ENCODE measurements around the gene CSTB. TPM values are rescaled to one million over a fixed set of nuclear protein-coding genes. Genes with fewer than 3 reads are reported as not detected.
A peak's percentile ranks its signal among the peaks of the same experiment; 100 is the strongest.

CSTB gene
- total RNA-seq, 4 donors from 2014 or later, result 17.5 to 39.9 (median 27.9) TPM

GRCh38 chr21:43786300-43786806, 10.2 kb upstream of the CSTB start:
- WGBS, result 81% methylated on average over 10 of the region's 18 CpGs
- Histone ChIP-seq H3K27ac (no peak overlapping the region), H3K9me3 (no peaks in the 10 kb centered on the region), H3K4me3 (no peak overlapping the region), H3K27me3 (no peaks in the 10 kb centered on the region), H3K4me1 (peaks cover 49% of the 10 kb centered on the region), H3K36me3 (no peaks in the 10 kb centered on the region)
- no peak for DNase-seq (ENCODE audit: low spot score in 2 of 2)
- TF ChIP-seq EP300 (IDR thresholded peaks at IDR 0.05), result no peak
- no peak for TF ChIP-seq CTCF (IDR thresholded peaks at IDR 0.05)
- TF ChIP-seq POLR2AphosphoS5 (IDR thresholded peaks at IDR 0.05), result no peak
- TF ChIP-seq POLR2A (IDR thresholded peaks at IDR 0.05), result no peak

- no peak overlapping the region for H3K4me3 ChIP-seq
- TF ChIP-seq CTCF (IDR thresholded peaks at IDR 0.05) (no peak), EP300 (IDR thresholded peaks at IDR 0.05) (no peak), POLR2A (IDR thresholded peaks at IDR 0.05) (no peak), POLR2AphosphoS5 (IDR thresholded peaks at IDR 0.05) (no peak)
- no peak overlapping the region for H3K27ac ChIP-seq
- WGBS, result 49% methylated on average over 3 of the region's 3 CpGs
- H3K9me3 ChIP-seq, result no peaks in the 10 kb centered on the region
- no peaks in the 10 kb centered on the region for H3K36me3 ChIP-seq
- no peak for DNase-seq (ENCODE audit: low spot score in 2 of 2)
- H3K27me3 ChIP-seq, result no peaks in the 10 kb centered on the region
- peaks cover 46% of the 10 kb centered on the region for H3K4me1 ChIP-seq
Observed at GRCh38 chr21:43785134-43785533, 9.0 kb upstream of the CSTB start.

GRCh38 chr21:43783098-43783700, 7.1 kb upstream of the CSTB start:
- Histone ChIP-seq H3K27me3 (no peaks in the 10 kb centered on the region), H3K36me3 (no peaks in the 10 kb centered on the region), H3K4me3 (no peak overlapping the region), H3K4me1 (peaks cover 39% of the 10 kb centered on the region), H3K9me3 (no peaks in the 10 kb centered on the region), H3K27ac (peak overlapping the region; percentile 59)
- no peak for DNase-seq (ENCODE audit: low spot score in 2 of 2)
- 76% methylated on average over 17 of the region's 17 CpGs for WGBS
- TF ChIP-seq POLR2AphosphoS5 (IDR thresholded peaks at IDR 0.05) (no peak), CTCF (IDR thresholded peaks at IDR 0.05) (no peak), POLR2A (IDR thresholded peaks at IDR 0.05) (no peak), EP300 (IDR thresholded peaks at IDR 0.05) (no peak)

DNA sequence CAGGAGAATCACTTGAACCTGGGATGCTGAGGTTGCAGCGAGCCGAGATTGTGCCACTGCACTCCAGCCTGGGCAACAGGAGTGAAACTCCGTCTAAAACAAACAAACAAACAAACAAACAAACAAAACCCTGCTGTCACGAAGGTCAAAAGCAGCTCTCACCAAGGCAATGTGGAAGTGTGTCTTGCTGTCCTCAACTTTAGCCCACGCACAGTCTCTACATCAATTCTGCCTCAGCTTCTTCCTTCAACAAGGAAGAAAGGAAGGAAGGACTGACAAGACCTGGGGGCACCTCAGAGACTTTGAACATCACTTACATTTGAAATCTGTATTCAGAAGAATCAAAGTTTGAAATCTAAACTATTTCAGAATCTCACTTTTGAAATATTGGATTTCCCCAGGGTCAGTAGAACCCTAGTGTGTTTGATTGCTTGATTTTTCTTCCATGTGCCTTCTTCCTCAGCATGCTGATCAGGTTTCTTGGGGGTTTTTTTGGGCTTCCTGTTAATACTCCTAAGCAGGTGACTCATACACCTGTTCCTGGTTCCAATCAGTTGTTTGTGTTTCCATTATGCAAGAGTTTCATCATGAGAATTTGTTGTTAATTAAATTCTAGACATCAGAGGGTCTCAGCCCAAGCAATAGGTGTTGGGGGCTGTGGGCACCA, 6.5 kb upstream of the CSTB start:
- Histone ChIP-seq H3K4me1 (peaks cover 39% of the 10 kb centered on the region), H3K27ac (peak overlapping the region; percentile 75)
- WGBS, result 76% methylated on average over 5 of the region's 5 CpGs

More for the DNA sequence above, 6.5 kb upstream of the CSTB start:
- Histone ChIP-seq H3K36me3 (no peaks in the 10 kb centered on the region), H3K27me3 (no peaks in the 10 kb centered on the region), H3K4me3 (no peak overlapping the region), H3K9me3 (no peaks in the 10 kb centered on the region)
- TF ChIP-seq POLR2AphosphoS5 (IDR thresholded peaks at IDR 0.05), result no peak
- no peak for TF ChIP-seq POLR2A (IDR thresholded peaks at IDR 0.05)
- no peak for TF ChIP-seq EP300 (IDR thresholded peaks at IDR 0.05)
- TF ChIP-seq CTCF (IDR thresholded peaks at IDR 0.05), result no peak
- DNase-seq (ENCODE audit: low spot score in 2 of 2), result no peak
